HG03565 (cell line): ENCODE measurements around the gene TMEM106B.
"Not testable (repeated sequence)": the region's sequence is repeated elsewhere in the genome, so short reads cannot be mapped to it uniquely, and the experiment has no call there.

Experiments used
- ATAC-seq: cut with Tn5 transposase; IDR thresholded peaks from one replicate; pipeline ENCODE4 v1.9.1; 2021; ENCODE audit warnings: mild to moderate bottlenecking, moderate library complexity; ENCODE audit not compliant: unreplicated experiment

TMEM106B gene

DNA sequence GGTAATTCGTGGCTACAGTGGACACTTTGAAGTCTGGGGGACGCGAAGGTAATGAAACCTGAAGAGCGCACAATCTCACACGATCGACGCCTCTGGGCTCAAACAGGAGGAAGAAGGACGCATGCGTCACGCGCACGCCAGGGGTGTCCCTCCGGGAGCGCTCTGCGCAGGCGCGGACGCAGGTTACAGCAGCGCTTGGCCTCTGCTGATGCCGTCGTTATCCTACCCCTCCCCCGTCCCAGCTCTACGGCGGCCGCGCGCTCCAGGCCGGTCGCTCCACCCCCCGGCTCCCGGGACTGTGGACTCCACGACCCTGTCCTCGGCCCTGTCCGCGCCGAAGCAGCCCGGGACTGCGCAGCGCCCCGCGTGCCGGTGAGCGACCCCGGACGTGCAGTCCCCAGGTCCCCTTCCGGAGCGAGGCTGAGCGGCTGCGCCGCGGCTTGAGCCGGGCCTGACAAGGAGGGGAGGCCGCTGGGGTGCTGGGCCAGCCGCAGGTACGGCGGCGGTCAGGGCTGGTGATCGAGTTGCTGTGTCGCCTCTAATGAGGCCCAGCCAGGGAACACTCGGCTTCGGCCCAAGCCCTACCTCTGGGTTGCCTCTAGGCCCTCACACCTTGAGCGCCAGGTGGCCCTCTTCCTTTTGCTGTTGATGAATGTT, at the start of gene TMEM106B:
Gene TMEM106B, plus strand, starts transcription at position 241 of the 657 bp plus-strand sequence. CDS start 3,517 bp downstream, outside the sequence.
- ATAC-seq, result peak; percentile 97

DNA sequence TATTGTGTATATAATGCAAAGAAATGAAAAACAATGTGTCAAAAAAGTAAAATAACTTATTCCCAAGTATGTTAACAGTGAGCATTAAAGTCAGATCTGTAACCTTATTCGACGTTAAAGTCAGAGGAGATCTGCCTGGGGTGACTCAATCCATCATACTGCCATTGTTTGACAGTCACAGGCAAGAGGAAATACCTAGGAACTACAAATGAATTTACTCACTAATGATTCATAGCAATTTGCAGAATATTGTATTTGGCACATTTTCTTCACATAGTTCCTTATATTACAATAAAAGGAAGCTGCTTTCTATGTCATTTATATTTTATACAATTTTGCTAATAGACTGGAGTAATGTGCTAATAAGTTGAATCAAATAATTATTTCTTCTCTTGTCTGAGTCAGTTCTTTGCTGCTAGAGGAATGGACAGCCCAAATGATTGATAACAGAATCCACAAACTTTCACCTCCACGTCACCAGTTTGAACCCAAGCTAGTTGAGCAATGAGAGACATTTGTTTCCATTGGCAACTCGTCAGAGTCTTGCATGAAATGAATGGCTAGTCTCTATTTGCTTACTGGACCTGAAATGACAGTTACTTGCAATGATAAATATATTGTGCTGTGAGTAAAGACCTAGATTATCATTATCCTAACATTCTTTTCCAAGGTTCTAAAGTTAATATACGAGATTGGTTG, 48.5 kb upstream of the TMEM106B start:
- no peak for ATAC-seq

DNA sequence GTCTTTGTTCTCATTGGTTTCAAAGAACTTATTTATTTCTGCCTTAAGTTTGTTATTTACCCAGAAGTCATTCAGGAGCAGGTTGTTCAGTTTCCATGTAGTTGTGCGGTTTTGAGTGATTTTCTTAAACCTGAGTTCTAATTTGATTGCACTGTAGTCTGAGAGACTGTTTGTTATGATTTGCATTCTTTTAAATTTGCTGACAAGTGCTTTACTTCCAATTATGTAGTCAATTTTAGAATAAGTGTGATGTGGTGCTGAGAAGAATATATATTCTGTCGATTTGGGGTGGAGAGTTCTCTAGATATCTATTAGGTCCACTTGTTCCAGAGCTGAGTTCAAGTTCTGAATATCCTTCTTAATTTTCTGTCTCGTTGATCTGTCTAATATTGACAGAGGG, 43.0 kb upstream of the TMEM106B start:
- ATAC-seq, result not testable (repeated sequence)

DNA sequence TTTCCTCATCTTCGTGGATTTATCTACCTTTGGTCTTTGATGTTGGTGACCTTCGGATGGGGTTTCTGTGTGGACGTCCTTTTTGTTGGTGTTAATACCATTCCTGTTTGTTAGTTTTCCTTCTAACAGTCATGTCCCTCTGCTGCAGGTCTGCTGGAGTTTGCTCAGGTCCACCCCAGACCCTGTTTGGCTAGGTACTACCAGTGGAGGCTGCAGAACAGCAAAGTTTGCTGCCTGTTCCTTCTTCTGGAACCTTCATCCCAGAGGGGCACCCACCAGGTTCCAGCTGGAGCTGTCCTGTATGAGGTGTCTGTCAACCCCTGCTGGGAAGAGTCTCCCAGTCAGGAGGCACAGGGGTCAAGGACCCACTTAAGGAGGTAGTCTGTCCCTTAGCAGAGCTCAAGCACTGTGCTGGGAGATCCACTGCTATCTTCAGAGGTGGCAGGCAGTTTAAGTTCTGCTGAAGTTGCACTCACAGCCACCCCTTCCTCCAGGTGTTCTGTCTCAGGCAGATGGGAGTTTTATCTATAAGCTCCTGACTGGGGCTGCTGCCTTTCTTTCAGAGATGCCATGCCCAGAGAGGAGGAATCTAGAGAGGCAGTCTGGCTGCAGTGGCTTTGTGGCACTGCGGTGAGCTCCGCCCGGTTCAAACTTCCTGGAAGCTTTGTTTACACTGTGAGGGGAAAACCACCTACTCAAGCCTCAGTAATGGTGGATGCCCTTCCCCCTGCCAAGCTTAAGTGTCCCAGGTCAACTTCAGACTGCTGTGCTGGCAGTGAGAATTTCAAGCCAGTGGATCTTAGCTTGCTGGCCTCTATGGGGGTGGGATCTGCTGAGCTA, 40.9 kb upstream of the TMEM106B start:
- not testable (repeated sequence) for ATAC-seq

DNA sequence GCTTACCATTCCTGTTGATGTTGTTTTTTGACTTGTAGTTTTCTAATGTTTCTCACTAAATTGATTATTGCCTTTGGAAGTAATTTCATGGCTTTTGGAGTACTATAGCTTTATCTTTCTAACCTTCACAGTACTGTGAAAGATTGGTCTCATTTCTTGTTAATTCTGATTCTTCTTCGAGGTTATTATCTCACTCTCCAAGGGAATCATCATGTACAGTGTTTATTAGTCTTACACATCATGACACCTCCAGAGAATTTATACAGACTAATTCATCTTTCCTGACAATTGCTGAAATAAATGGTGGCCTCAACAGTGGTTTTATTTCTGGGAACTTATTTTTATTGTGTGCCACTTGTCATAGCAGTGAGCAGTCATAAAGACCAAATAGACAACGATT, 37.4 kb upstream of the TMEM106B start:
- ATAC-seq, result no peak

DNA sequence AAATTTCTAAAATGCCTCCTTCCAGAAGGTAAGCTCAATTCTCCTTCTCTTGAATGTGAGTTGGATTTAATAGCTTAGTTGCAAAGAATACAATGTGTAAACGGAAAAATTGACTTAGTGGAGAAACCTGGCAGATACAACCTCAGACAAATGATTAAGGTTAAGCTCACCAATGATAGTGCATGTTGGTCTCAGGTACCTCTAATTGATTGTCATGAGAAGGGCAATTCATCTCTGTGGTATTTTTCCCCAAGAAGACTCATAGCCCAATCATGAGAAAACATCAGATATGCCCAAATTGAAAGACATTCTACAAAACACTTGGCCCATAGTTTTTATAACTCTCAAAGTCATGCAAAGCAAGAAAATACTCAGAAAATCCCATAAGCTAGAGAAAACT, 36.2 kb upstream of the TMEM106B start:
- no peak for ATAC-seq

DNA sequence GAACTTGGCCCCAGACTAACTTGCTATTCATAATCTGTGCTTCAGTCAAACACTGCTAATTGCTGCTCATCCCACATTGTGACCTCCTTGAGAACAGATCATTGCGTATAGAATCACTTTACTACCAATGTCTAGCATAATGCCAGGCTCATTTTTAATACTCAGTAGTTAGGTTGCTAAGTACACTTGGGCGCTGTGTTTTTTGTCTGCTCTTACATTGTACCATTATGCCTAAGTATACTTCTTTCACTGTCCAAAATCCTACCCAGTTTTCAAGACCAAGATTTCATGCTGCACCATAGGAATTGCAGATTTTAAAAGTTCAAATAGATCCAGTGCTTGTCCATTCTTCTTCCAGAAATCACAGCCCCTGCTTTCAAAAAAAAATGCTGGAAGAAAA, 32.8 kb upstream of the TMEM106B start:
- ATAC-seq, result no peak

DNA sequence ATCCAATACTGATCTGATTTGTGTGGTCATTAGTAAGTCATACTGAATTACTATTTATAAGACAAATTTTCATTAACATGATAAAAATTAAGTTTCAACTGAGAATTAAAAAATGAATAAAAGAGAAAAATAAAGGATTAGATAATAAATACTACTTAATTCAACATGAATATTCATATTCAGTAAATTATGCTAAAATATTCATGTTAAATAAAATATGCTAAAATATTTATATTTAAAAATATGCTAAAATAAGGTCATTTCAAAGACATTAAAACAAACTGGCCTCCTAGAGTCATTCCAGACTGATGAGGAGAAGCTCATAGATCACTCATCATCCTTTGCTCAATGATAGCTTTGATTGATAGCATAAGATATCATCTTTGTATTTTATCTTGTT, 16.7 kb upstream of the TMEM106B start:
- ATAC-seq, result no peak

DNA sequence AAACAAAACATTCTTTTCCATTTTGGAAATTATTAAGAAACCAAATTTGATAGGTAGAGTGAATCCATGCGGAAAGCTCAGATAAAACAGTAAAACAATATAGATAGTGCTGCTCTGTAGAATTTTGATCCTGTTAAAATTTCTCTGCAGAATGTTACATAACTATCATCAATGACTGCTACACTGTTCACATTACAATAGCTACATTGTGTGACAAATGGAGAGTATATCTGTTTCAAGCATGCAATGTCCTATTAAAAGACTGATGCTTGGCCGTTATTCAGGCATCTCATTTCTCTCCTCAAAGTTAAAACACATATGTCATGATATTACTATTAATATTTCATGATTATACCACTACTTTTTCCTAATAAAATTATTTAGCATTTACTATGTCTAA, 14.7 kb upstream of the TMEM106B start:
- ATAC-seq, result no peak

DNA sequence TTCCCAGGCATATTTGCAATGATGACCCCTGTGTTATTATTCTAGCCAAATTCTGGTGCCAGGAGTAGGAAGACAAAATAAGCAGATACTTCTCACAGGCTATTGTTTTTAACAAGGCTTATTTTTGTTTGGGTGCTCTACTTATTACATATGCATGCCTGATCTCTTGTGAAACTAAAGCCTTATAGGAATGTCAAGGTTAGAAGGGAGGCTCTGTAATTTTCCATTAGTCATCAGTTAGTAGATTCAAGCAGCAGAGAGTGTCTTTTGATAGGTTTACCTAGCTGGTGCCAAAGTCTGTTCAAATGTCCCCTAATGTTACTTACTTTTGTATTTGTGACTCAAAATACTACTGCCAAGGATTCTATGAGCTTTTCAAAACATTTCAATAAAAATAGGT, 11.7 kb upstream of the TMEM106B start:
- no peak for ATAC-seq

DNA sequence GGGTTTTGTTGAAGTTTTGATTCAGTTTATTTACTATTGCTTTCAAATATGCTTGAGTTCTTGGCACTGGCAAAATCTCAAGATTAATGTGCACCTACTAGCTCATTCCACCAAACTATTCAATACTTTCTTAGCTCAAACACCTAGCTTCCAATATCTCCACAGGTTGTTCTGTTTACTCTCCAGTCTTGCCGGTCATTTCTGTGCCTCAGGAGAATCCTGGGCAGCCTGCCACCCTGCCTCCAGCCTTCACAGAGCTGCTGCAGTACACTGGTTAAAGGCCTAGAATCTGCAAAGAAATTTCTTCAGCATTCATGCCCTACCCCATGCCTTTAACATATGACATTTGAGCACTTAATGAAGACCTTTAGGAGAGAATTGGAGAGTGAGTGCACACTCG, 4.0 kb upstream of the TMEM106B start:
- no peak for ATAC-seq

DNA sequence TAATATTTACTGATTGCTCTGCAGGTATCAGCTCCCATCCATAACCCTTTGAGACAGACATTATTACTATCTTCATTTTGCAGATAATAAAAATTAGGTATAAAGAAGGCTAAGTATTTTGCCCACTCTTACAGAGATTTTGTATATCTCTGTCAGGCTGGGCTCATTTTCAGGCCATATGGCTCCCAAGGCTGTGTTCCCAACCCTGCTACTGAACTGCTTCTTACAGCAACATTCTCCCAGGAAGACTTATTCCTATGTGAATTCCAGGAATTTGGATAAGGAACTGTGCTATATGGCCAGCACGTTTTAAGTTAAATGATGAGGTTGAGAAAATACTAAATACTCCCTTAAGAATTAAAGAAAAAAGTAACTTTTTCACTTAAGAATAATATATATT, 1.9 kb upstream of the TMEM106B start:
- ATAC-seq, result no peak

DNA sequence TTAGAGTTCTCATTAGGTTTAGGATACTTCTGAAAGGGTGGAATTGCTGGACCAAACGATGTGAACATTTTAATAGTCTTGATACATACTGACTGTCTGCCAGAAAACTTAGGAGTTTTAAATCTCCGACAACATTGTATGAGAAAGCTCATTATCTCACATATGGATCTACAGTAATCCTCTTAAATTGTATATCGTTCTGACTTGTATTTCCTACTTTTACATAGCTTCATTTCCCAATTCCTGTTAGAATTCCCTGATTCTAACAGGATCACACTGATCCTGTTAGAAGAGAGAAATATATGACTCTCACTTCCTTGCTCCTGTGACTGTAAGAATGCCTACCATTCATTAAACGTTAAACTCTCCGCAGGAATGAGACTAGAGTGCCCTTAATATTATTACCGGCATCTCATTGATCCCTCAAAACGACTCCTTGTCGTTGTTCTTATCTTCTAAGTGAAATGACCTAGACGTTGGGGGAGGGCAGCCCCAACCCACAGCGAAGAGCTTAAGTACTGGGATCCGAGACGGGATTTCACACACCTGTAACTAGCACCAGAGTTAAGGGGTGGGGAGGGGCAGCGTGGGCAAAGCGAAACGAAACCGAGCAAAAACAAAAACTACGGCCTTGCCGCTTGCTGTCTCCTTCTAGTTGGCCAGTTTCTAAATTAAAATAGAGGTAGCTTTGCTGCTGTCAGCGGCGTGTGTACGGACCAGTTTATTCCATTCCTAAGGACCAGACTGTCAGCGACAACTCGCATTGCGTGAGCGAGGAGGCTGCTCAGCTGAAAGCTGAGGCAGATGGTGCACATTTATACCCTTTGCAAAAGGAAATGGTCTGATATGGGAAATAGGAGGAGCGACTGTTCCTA, 678 bp upstream of the TMEM106B start:
- peak; percentile 4 for ATAC-seq

DNA sequence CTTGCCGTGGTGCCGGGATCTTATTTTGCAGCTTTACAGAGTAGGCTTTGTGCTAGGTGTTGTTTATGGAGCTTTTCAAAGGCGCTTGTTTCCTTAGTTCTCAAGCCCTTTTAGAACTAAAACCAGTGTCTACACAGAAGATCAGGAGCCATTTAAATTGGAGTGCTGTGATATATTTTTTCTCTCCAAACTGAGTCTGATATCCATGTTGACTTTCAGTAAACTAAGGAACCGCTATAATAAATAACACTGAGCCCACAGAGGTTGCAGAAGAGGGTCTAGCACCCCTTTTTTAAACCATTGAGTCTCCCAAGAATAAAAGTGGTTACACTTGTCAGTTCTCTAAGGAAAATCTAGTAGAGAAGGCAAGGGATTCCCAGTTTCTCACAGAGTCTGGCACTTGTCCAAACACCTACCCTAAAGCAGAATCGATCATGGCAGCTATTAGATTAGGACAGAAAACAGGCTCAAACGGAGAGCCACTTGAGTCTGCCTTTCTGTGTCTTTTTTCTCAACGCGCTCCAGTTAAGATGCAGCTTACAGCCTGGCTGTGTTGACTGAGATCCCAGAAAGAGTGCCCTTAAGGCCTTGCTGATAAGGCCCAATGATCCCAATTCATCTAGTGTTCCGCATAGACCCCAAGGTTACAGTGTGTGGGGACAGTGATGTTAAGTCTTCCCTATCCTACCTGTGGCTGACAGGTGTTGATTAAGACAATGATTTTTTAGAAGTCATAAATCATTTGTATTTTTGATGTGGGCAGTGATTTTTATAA, 804 bp downstream of the TMEM106B start:
- no peak for ATAC-seq

DNA sequence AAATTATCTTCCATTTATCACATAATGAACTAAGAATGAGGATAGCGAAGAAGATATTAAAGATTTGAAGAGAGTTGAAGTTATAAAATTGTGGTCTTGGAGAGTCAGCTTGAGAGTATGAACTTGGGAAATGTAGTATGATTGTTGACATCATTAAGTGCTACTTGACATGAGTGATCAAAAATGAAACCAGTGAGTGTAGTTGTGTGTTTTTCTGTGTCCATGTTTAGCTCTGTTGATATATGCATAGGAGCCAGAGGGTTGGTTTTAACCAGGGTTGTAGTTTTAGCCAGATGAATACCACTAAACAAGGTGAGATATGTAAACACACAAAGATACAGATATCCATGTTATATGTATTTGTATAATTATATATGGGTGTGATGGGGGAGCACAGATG, 6.2 kb downstream of the TMEM106B start:
- no peak for ATAC-seq

DNA sequence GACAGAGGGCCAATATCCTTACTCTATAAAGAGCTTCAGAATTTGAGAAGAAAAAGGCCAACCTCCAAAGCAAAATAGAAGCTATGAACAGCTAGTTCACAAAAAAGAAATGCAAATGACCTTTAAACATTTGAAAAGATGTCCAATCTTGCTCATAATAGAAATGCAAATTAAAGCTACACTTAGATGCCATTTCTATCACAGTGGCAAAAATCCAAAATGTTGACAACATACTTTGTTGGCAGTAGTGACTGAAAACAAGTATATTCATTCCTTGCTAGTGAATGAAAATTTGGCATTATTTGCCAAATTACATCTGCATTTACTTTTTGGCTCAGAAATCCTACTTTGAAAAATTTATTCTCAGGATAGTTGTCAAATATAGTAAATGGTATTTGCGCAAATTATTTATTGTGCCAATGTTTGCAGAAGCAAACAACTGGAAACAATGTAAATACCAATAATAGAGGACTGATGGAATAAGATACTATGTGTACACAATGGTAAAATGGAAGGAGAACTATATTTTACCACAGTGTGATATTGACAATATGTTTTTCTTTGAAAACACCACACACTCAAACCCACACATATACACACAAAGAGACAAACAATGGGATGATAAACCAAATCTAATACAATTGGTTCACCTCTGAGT, 9.4 kb downstream of the TMEM106B start:
- ATAC-seq, result no peak

DNA sequence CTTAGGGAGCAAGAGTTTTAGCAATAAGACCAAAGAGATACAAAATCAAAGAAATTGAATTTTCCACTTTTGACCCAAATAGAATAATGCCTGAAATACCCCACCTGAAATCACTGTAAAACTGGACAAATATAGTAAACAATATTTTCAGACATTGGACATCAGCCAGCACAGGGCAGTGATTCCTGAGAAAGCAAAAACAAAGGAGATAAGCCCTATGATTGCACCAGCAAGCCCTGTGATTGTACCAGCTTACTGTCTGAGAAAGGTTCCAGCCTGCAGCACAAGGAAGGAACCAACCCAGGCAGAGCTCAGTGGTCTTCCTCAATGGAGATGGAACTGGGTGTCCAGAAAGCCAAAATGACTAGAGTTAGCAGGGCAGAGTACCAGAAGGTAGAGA, 10.3 kb downstream of the TMEM106B start:
- no peak for ATAC-seq

DNA sequence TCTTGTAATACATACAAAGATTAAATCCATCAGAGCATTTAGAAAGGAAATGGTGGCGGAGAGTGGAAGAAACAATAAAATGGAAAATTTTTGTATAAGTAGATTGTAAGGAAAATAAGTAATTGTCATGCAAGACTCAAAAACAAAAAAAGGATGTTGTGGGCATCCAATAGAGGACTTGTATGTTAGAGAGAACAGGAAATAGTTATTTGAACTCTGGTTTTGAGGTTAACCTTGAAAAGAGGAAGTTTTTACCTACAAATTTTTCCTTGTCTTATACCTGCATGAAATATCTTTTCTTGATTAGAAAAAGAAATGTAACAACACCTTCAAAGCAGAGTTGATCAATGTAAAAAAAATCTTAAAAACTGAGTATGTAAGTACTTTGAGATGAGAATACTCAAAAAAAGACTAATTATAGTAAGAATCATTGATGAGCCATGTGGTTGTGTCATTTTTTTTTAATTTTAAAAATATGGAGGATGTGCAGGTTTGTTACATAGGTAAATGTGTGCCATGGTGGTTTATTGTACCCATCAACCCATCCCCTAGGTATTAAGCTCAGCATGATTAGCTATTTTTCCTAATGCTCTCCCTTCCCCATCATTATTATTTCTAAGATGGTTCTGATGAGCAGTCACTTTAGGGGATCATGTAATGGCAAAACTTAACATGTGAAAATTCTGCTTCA, 11.9 kb downstream of the TMEM106B start:
- peak; percentile 89 for ATAC-seq

DNA sequence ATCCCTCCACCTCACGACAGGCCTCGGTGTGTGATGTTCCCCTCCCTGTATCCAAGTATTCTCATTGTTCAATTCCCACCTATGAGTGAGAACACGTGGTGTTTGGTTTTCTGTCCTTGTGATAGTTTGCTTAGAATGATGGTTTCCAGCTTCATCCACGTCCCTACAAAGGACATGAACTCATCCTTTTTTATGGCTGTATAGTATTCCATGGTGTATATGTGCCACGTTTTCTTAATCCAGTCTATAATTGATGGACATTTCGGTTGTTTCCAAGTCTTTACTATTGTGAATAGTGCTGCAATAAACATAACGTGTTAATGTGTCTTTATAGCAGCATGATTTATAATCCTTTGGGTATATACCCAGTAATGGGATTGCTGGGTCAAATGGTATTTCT, 13.9 kb downstream of the TMEM106B start:
- not testable (repeated sequence) for ATAC-seq
